Mesenchymal stem cell (in vitro differentiated cells and primary cell): ENCODE measurements around the gene MACROD2.

Experiments
- DNase-seq: peaks from one replicate; pipeline ENCODE4 v3.0.0-alpha.2; 2013
- H2AFZ ChIP-seq: one replicate; pipeline ENCODE4 v1.6.1; 2013; ENCODE audit warnings: low read depth, mild to moderate bottlenecking, control low read depth, inconsistent platforms, low read length, moderate library complexity
- H2AK5ac ChIP-seq: 2 replicates; pipeline ENCODE4 v1.6.1; 2013; ENCODE audit warnings: low read length, moderate library complexity, mild to moderate bottlenecking, inconsistent platforms; ENCODE audit not compliant: severe bottlenecking
- H2BK120ac ChIP-seq: one replicate; pipeline ENCODE4 v1.6.1; 2013; ENCODE audit warnings: low read depth, mild to moderate bottlenecking, inconsistent platforms, low read length, moderate library complexity
- H2BK12ac ChIP-seq, 2 experiments: one replicate each; pipeline ENCODE4 v1.6.1; 2013; ENCODE audit warnings: inconsistent platforms in 2 of 2, low read length in 2 of 2, mild to moderate bottlenecking in 2 of 2, moderate library complexity in 2 of 2, control low read depth in 1 of 2
- H2BK15ac ChIP-seq: one replicate; pipeline ENCODE4 v1.6.1; 2013; ENCODE audit warnings: mild to moderate bottlenecking, low read depth, inconsistent platforms; ENCODE audit not compliant: poor library complexity, severe bottlenecking
- H2BK5ac ChIP-seq: 2 replicates; pipeline ENCODE4 v1.6.1; 2013; ENCODE audit warnings: low read depth, mild to moderate bottlenecking, low read length, control low read depth, inconsistent platforms; ENCODE audit not compliant: poor library complexity, severe bottlenecking
- H3K14ac ChIP-seq, 2 experiments: one replicate each; pipeline ENCODE4 v1.6.1; 2013; ENCODE audit warnings: inconsistent platforms in 2 of 2, low read length in 2 of 2, control low read depth in 1 of 2, mild to moderate bottlenecking in 1 of 2, moderate library complexity in 1 of 2
- H3K18ac ChIP-seq, 2 experiments: one replicate each; pipeline ENCODE4 v1.6.1; 2013; ENCODE audit warnings: inconsistent platforms in 2 of 2, low read length in 2 of 2, control low read depth in 1 of 2, low read depth in 1 of 2, mild to moderate bottlenecking in 1 of 2
- H3K23ac ChIP-seq, 2 experiments: one replicate each; pipeline ENCODE4 v1.6.1; 2013; ENCODE audit warnings: inconsistent platforms in 2 of 2, low read length in 2 of 2, mild to moderate bottlenecking in 2 of 2, moderate library complexity in 2 of 2, control low read depth in 1 of 2
- H3K27ac ChIP-seq: 2 replicates; pipeline ENCODE4 v1.5.1; 2013; ENCODE audit warnings: mild to moderate bottlenecking, moderate library complexity, low read length, control low read depth, inconsistent platforms; ENCODE audit not compliant: poor library complexity, severe bottlenecking
- H3K27me3 ChIP-seq, 2 experiments: 2 replicates each; pipeline versions ENCODE4 v1.6.1 to v1.7.0; 2013; ENCODE audit warnings: low read length in 2 of 2, mild to moderate bottlenecking in 2 of 2, moderate library complexity in 2 of 2, control low read depth in 1 of 2, inconsistent platforms in 1 of 2; ENCODE audit not compliant: control insufficient read depth in 1 of 2, insufficient read depth in 1 of 2
- H3K36me3 ChIP-seq, 2 experiments: 2 replicates each; pipeline versions ENCODE4 v1.6.1 to v1.7.0; 2013; ENCODE audit warnings: low read length in 2 of 2, control low read depth in 1 of 2, inconsistent platforms in 1 of 2, low read depth in 1 of 2, mild to moderate bottlenecking in 1 of 2; ENCODE audit not compliant: insufficient read depth in 2 of 2, control insufficient read depth in 1 of 2
- H3K4ac ChIP-seq, 2 experiments: one replicate each; pipeline ENCODE4 v1.6.1; 2013; ENCODE audit warnings: inconsistent platforms in 2 of 2, low read length in 2 of 2, mild to moderate bottlenecking in 2 of 2, moderate library complexity in 2 of 2, control low read depth in 1 of 2, low read depth in 1 of 2
- H3K4me1 ChIP-seq: 2 replicates; pipeline ENCODE4 v1.6.1; 2013; ENCODE audit warnings: low read depth, low read length, control low read depth; ENCODE audit not compliant: control insufficient read depth, insufficient read depth
- H3K4me2 ChIP-seq: 2 replicates; pipeline ENCODE4 v1.6.1; 2013; ENCODE audit warnings: low read length, mild to moderate bottlenecking, inconsistent platforms; ENCODE audit not compliant: poor library complexity, severe bottlenecking
- H3K4me3 ChIP-seq, 2 experiments: 2 replicates each; pipeline versions ENCODE4 v1.5.1 to v1.7.0; 2013; ENCODE audit warnings: low read length in 2 of 2, mild to moderate bottlenecking in 2 of 2, control low read depth in 1 of 2, low read depth in 1 of 2; ENCODE audit not compliant: insufficient read depth in 1 of 2
- H3K79me1 ChIP-seq: replicated peaks from 2 replicates; pipeline ENCODE4 v1.6.1; 2013; ENCODE audit warnings: mild to moderate bottlenecking, control low read depth, low read length, inconsistent platforms; ENCODE audit not compliant: poor library complexity, severe bottlenecking
- H3K9ac ChIP-seq: 2 replicates; pipeline ENCODE4 v1.7.0; 2013; ENCODE audit warnings: mild to moderate bottlenecking, low read length, moderate library complexity
- H3K9me3 ChIP-seq: 2 replicates; pipeline ENCODE4 v1.7.0; 2013; ENCODE audit warnings: mild to moderate bottlenecking, low read length; ENCODE audit not compliant: control insufficient read depth
- H4K8ac ChIP-seq: one replicate; pipeline ENCODE4 v1.6.1; 2013; ENCODE audit warnings: inconsistent platforms, mild to moderate bottlenecking, low read length, moderate library complexity
- H4K91ac ChIP-seq: one replicate; pipeline ENCODE4 v1.6.1; 2013; ENCODE audit warnings: mild to moderate bottlenecking, low read length, inconsistent platforms
- WGBS: methylation state at CpG from one replicate; pipeline ENCODE4 v1.1.7; 2013; ENCODE audit warnings: mixed read lengths; 5-methylcytosine and 5-hydroxymethylcytosine counted together

Gene MACROD2

DNA sequence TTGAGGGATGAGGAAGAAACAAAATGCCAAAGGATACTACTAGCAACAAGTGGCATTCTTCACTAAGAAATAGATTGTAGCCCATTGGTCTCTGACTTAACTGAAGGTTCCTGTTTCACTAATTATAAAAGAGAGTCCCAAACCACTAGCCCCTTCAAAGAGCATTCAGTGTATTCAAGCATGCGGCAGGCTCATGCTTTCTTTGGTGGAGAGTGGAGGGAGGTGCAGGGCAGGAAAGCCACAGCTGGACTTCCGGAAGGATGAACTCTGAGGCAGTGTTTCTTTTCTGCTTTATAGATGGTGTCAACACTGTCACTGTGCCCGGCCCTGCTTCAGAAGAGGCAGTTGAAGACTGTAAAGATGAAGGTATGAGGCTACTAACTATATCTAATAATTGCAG, 1941.9 kb downstream of the MACROD2 start:
- no peak overlapping the region for H4K8ac ChIP-seq
- peaks cover 0 to 7% of the 10 kb centered on the region in 2 experiments for H3K36me3 ChIP-seq
- peaks cover 4% of the 10 kb centered on the region for H3K4me1 ChIP-seq
- no peak overlapping the region for H3K4me3 ChIP-seq
- no peak overlapping the region for H2BK15ac ChIP-seq
- H3K27ac ChIP-seq = no peak overlapping the region
- H3K14ac ChIP-seq = no peak overlapping the region
- H4K91ac ChIP-seq = no peak overlapping the region
- no peak overlapping the region for H3K9ac ChIP-seq
- peaks cover 11% of the 10 kb centered on the region for H3K79me1 ChIP-seq
- H3K4ac ChIP-seq = no peak overlapping the region
- H3K23ac ChIP-seq = no peak overlapping the region
- DNase-seq = no peak
- H2BK12ac ChIP-seq = no peak overlapping the region
- H3K4me2 ChIP-seq = no peak overlapping the region
- WGBS = 83% methylated on average over 2 of the region's 3 CpGs
- H3K9me3 ChIP-seq = peaks cover 12% of the 10 kb centered on the region
- H3K18ac ChIP-seq = no peak overlapping the region
- H2BK120ac ChIP-seq = no peak overlapping the region
- H2AK5ac ChIP-seq = peak overlapping the region; percentile 65
- no peaks in the 10 kb centered on the region for H3K27me3 ChIP-seq
- no peak overlapping the region for H2AFZ ChIP-seq
- no peak overlapping the region for H2BK5ac ChIP-seq

DNA sequence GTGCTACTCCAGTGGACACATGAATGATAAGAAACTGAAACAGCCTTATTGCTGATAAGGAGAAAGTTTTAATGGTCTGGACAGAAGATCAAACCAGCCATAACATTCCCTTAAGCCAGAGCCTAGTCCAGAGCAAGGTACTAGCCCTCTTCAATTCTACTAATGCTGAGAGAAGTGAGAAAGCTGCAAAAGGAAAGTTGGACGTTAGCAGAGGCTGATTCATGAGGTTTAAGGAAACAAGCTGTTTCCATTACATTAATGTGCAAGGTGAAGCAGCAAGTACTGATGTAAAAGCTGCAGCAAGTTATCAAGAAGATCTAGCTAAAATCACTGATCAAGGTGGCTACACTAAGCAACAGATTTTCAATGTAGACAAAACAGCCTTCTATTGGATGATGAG, 1943.5 kb downstream of the MACROD2 start:
- peaks cover 0 to 7% of the 10 kb centered on the region in 2 experiments for H3K36me3 ChIP-seq
- peaks cover 6% of the 10 kb centered on the region for H3K4me1 ChIP-seq
- H2BK5ac ChIP-seq = no peak overlapping the region
- H3K4me3 ChIP-seq = no peak overlapping the region
- no peak overlapping the region for H2AK5ac ChIP-seq
- H3K18ac ChIP-seq = no peak overlapping the region
- peaks cover 12% of the 10 kb centered on the region for H3K9me3 ChIP-seq
- H4K8ac ChIP-seq = no peak overlapping the region
- H2BK12ac ChIP-seq = no peak overlapping the region
- H2AFZ ChIP-seq = no peak overlapping the region
- no peak overlapping the region for H3K9ac ChIP-seq
- no peak overlapping the region for H3K4me2 ChIP-seq
- no peak overlapping the region for H3K27ac ChIP-seq
- no peak overlapping the region for H2BK15ac ChIP-seq
- no peak overlapping the region for H3K14ac ChIP-seq
- H3K79me1 ChIP-seq = peaks cover 8% of the 10 kb centered on the region
- no peak for DNase-seq
- H2BK120ac ChIP-seq = no peak overlapping the region
- H4K91ac ChIP-seq = no peak overlapping the region
- H3K23ac ChIP-seq = no peak overlapping the region
- H3K27me3 ChIP-seq = no peaks in the 10 kb centered on the region
- H3K4ac ChIP-seq = no peak overlapping the region
- WGBS = no CpG with 5 or more reads among the region's 1 CpG

DNA sequence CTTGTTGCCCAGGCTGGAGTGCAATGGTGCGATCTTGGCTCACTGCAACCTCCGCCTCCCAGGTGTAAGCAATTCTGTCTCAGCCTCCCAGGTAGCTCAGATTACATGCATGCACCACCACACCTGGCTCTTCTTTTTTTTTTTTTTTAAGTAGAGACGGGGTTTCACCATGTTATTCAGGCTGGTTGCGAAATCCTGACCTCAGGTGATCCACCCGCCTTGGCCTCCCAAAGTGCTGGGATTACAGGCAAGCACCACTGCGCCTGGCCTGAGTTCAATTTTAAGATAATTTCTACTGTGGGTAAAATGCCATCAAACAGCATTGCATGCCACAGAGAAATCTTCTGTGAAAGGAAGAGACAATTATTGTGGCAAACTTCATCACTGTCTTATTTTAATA, 1944.8 kb downstream of the MACROD2 start:
- WGBS = 85% methylated on average over 6 of the region's 6 CpGs
- Histone ChIP-seq H3K9me3 (peaks cover 12% of the 10 kb centered on the region), H3K4me1 (peaks cover 6% of the 10 kb centered on the region), H4K91ac (no peak overlapping the region), H2BK120ac (no peak overlapping the region), H3K79me1 (peaks cover 6% of the 10 kb centered on the region), H3K9ac (no peak overlapping the region), H3K23ac (no peak overlapping the region), H3K4ac (no peak overlapping the region), H3K27ac (no peak overlapping the region), H3K27me3 (no peaks in the 10 kb centered on the region), H3K4me2 (no peak overlapping the region), H3K14ac (no peak overlapping the region), H2BK5ac (no peak overlapping the region), H2AK5ac (no peak overlapping the region), H4K8ac (no peak overlapping the region), H2AFZ (no peak overlapping the region), H2BK15ac (no peak overlapping the region), H2BK12ac (no peak overlapping the region), H3K4me3 (no peak overlapping the region), H3K36me3 (peaks cover 0 to 6% of the 10 kb centered on the region in 2 experiments), H3K18ac (no peak overlapping the region)
- DNase-seq = no peak

DNA sequence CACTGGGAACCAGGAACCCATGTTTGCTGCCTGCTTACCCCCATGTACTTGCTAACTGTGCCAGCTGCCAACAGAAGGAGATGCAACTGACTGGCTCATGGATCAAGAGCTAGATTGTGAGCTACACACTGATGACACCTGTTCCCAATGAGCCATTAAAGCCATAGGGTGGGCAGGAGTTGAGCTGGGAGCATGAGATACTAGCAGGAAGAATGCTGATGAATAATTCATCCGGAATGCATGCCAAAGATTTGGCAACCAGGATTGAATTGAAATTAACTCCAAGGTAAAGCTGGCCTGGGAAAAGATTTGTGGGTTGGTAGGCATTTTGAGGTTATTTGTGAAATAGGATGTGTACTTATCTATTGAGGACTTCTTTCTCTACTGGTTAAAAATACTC, 1946.8 kb downstream of the MACROD2 start:
- H3K27me3 ChIP-seq = no peaks in the 10 kb centered on the region
- no peak overlapping the region for H2AK5ac ChIP-seq
- no peak overlapping the region for H2BK12ac ChIP-seq
- H4K91ac ChIP-seq = no peak overlapping the region
- peaks cover 0 to 2% of the 10 kb centered on the region in 2 experiments for H3K36me3 ChIP-seq
- peak overlapping the region; percentile 61 for H3K27ac ChIP-seq
- no peak for DNase-seq
- H3K4me2 ChIP-seq = peak overlapping the region; percentile 11
- no peak overlapping the region for H2BK15ac ChIP-seq
- H3K4me3 ChIP-seq = no peak overlapping the region
- H4K8ac ChIP-seq = no peak overlapping the region
- H3K79me1 ChIP-seq = peaks cover 5% of the 10 kb centered on the region
- 0% methylated on average over 1 of the region's 1 CpG for WGBS
- peaks cover 12% of the 10 kb centered on the region for H3K9me3 ChIP-seq
- peaks cover 6% of the 10 kb centered on the region for H3K4me1 ChIP-seq
- no peak overlapping the region for H3K4ac ChIP-seq
- no peak overlapping the region for H2BK120ac ChIP-seq
- no peak overlapping the region for H3K23ac ChIP-seq
- H2AFZ ChIP-seq = no peak overlapping the region
- no peak overlapping the region for H3K9ac ChIP-seq
- H3K18ac ChIP-seq = no peak overlapping the region
- no peak overlapping the region for H3K14ac ChIP-seq
- no peak overlapping the region for H2BK5ac ChIP-seq
